K562 (cell line): ENCODE results near the gene LAMA2. TPM values are rescaled to one million over a fixed set of nuclear protein-coding genes. Genes with fewer than 3 reads are reported as not detected.

ENCODE experiments used
- ATAC-seq: fragments of 200-7000 bp; cut with Tn5 transposase; 3 replicates; pipeline ENCODE4 v1.9.1; 2020; ENCODE audit warnings: moderate library complexity
- BruUV-seq: library from RNA; stranded (reverse); fragments of 400-500 nt; replicated peaks from 2 replicates; lab custom pipeline; 2021; lab: Mats Ljungman, UMichigan
- CTCF ChIA-PET: fragments of 300-600 bp; formaldehyde crosslinking; extraction: SDS; loops from one replicate; lab custom pipeline; 2021; ENCODE audit warnings: low intra/inter-chr PET ratio; lab: Yijun Ruan, JAX
- POLR2A ChIA-PET: fragments of 300-600, 350-650 bp; sonication (Branson Sonifier 250); formaldehyde crosslinking; extraction: SDS; loops from one replicate; lab custom pipeline; 2021; ENCODE audit warnings: antibody characterized with exemption, inconsistent platforms; lab: Yijun Ruan, JAX
- DNase-seq, 4 experiments: peaks; one replicate each; pipeline versions ENCODE4 v3.0.0 to v3.0.0-alpha.2; 2011 to 2018; ENCODE audit warnings: low spot score in 3 of 4, mixed read lengths in 3 of 4; ENCODE audit errors: extremely low read depth in 1 of 4
- FAIRE-seq: peaks from 2 replicates; lab custom pipeline; 2011; peaks lifted over from hg19 to GRCh38; lab: Jason Lieb, UNC
- H2AFZ ChIP-seq: 2 replicates; pipeline ENCODE4 v1.6.0; 2011; ENCODE audit warnings: low read depth, low read length, control low read depth, inconsistent platforms
- H3K27ac ChIP-seq: fragments of 200-600 bp; 3 replicates; pipeline ENCODE4 v1.8.0; 2011; ENCODE audit warnings: low read depth, mild to moderate bottlenecking, control low read depth, inconsistent platforms, low read length, moderate library complexity, mixed read lengths; ENCODE audit errors: extremely low read depth
- H3K27me3 ChIP-seq, 2 experiments: fragments of 300-600 bp in 1 of 2; 2 replicates in 1 of 2; 3 replicates in 1 of 2; pipeline versions ENCODE4 v1.6.0 to v1.8.0; 2011; ENCODE audit warnings: inconsistent platforms in 2 of 2, low read length in 2 of 2, mild to moderate bottlenecking in 1 of 2, mixed read lengths in 1 of 2, moderate library complexity in 1 of 2; ENCODE audit not compliant: control insufficient read depth in 2 of 2, insufficient read depth in 2 of 2
- H3K36me3 ChIP-seq: fragments of 300-600 bp; 3 replicates; pipeline ENCODE4 v1.8.0; 2011; ENCODE audit warnings: mild to moderate bottlenecking, low read length, inconsistent platforms; ENCODE audit not compliant: control insufficient read depth, insufficient read depth
- H3K4me1 ChIP-seq, 2 experiments: fragments of 200-600 bp in 1 of 2; replicated peaks in 1 of 2; 2 replicates in 1 of 2; 3 replicates in 1 of 2; pipeline versions ENCODE4 v1.5.1 to v1.8.0; 2011; ENCODE audit warnings: inconsistent platforms in 2 of 2, low read length in 2 of 2, mild to moderate bottlenecking in 1 of 2, mixed read lengths in 1 of 2, moderate library complexity in 1 of 2; ENCODE audit not compliant: control insufficient read depth in 2 of 2, insufficient read depth in 2 of 2
- H3K4me2 ChIP-seq: 2 replicates; pipeline ENCODE4 v1.6.1; 2011; ENCODE audit warnings: low read length, control low read depth, inconsistent platforms, mixed read lengths; ENCODE audit not compliant: insufficient read depth
- H3K4me3 ChIP-seq: fragments of 200-600 bp; sonication (generic), shearing (Covaris generic); 2 replicates; pipeline ENCODE4 v1.5.1; 2016; ENCODE audit warnings: control low read depth, inconsistent platforms
- H3K79me2 ChIP-seq: fragments of 200-600 bp; 3 replicates; pipeline ENCODE4 v1.8.0; 2011; ENCODE audit warnings: low read length, inconsistent platforms; ENCODE audit not compliant: control insufficient read depth, insufficient read depth
- H3K9ac ChIP-seq, 2 experiments: 2 replicates each; pipeline versions ENCODE4 v1.6.0 to v1.6.1; 2011; ENCODE audit warnings: low read depth in 2 of 2, low read length in 2 of 2, control low read depth in 1 of 2, inconsistent platforms in 1 of 2, mild to moderate bottlenecking in 1 of 2, mixed read lengths in 1 of 2; ENCODE audit not compliant: insufficient read depth in 1 of 2
- H3K9me1 ChIP-seq: one replicate; pipeline ENCODE4 v1.6.0; 2011; ENCODE audit warnings: inconsistent platforms, mild to moderate bottlenecking, low read length, moderate library complexity; ENCODE audit not compliant: control insufficient read depth, insufficient read depth
- H3K9me3 ChIP-seq: replicated peaks from 2 replicates; pipeline ENCODE4 v1.5.1; 2011; ENCODE audit warnings: low read depth, low read length, inconsistent platforms; ENCODE audit not compliant: control insufficient read depth, insufficient read depth
- H4K20me1 ChIP-seq: replicated peaks from 2 replicates; pipeline ENCODE4 v1.6.1; 2011; ENCODE audit warnings: low read length, inconsistent platforms, mixed read lengths; ENCODE audit not compliant: control insufficient read depth, insufficient read depth
- BRF1 ChIP-seq: IDR thresholded peaks from 3 replicates; pipeline ENCODE4 v1.6.1; 2011; ENCODE audit warnings: borderline replicate concordance, mild to moderate bottlenecking; ENCODE audit not compliant: insufficient read length; ENCODE audit errors: extremely low read depth
- C11orf30 ChIP-seq: fragments of 450-650 bp; IDR thresholded peaks from 2 replicates; pipeline ENCODE4 v1.6.1; 2016; ENCODE audit warnings: low read depth, mild to moderate bottlenecking
- CBX2 ChIP-seq: fragments of 200-600 bp; sonication (generic); IDR thresholded peaks from one replicate; pipeline ENCODE4 v1.6.1; 2012; ENCODE audit warnings: mild to moderate bottlenecking, low read length, inconsistent platforms; ENCODE audit not compliant: insufficient read depth, poor library complexity, severe bottlenecking
- CEBPB ChIP-seq: fragments of 450-650 bp; IDR thresholded peaks from 2 replicates; pipeline ENCODE4 v1.6.1; 2016; ENCODE audit warnings: missing genetic modification characterization, missing compliant biosample characterization
- CREBBP ChIP-seq: IDR thresholded peaks from one replicate; pipeline ENCODE4 v1.6.1; 2012; ENCODE audit warnings: low read depth, mild to moderate bottlenecking, control low read depth, inconsistent platforms, low read length
- FOXJ3 ChIP-seq: sonication (generic); formaldehyde crosslinking; IDR thresholded peaks from 2 replicates; pipeline ENCODE4 v1.4.0; 2020; ENCODE audit warnings: mild to moderate bottlenecking, missing genetic modification reagents
- MCM2 ChIP-seq: fragments of 450-650 bp; IDR thresholded peaks from 2 replicates; pipeline ENCODE4 v1.6.1; 2017; ENCODE audit warnings: low read depth, mild to moderate bottlenecking
- NFE2L1 ChIP-seq: fragments of 450-650 bp; IDR thresholded peaks from 2 replicates; pipeline ENCODE4 v1.6.1; 2016; ENCODE audit warnings: missing genetic modification characterization, low read depth, mild to moderate bottlenecking, missing compliant biosample characterization, moderate library complexity, borderline replicate concordance
- SIRT6 ChIP-seq: IDR thresholded peaks from one replicate; pipeline ENCODE4 v1.6.1; 2012; ENCODE audit warnings: low read depth, mild to moderate bottlenecking, control low read depth, inconsistent platforms, low read length, moderate library complexity
- YBX1 ChIP-seq: fragments of 450-650 bp; IDR thresholded peaks from 2 replicates; pipeline ENCODE4 v1.7.1; 2016; ENCODE audit warnings: mild to moderate bottlenecking
- ZEB2 ChIP-seq: fragments of 450-650 bp; IDR thresholded peaks from 2 replicates; pipeline ENCODE4 v1.6.1; 2016
- WGBS: fragments of 100-300 bp; shearing (Covaris generic); methylation state at CpG from one replicate; pipeline ENCODE4 v1.1.6; 2016; ENCODE audit warnings: low coverage, mixed read lengths; ENCODE audit not compliant: insufficient coverage; ENCODE audit errors: missing lambda C conversion rate; 5-methylcytosine and 5-hydroxymethylcytosine counted together
- in situ Hi-C: fragments of 300-500 bp; cut with MboI; formaldehyde crosslinking; loops from 4 replicates; pipeline ENCODE4 v1.15.0; 2018; ENCODE audit warnings: inconsistent platforms, mixed read lengths
- intact Hi-C: fragments of 100-400 bp; cut with micrococcal nuclease; formaldehyde crosslinking; loops from 2 replicates; pipeline ENCODE4 v1.14.2; 2022
- polyA plus RNA-seq, 8 experiments: library from polyadenylated mRNA; depleted of rRNA in 4 of 8; stranded (reverse) in 5 of 8; unstranded in 3 of 8; fragments of >200 nt; fragmentation: Nextera tagmentation in 2 of 8; fragmentation: Illumina TruSeq in 1 of 8; extraction: Ambion mirVana in 2 of 8; extraction: Trizol in 1 of 8; gene quantifications; 2 replicates each; pipeline versions ENCODE4 v1.2.1 to v1.2.3, GENCODE V29; 2011 to 2014; ENCODE audit warnings: inconsistent platforms in 1 of 8, missing spikeins in 1 of 8
- total RNA-seq, 7 experiments: library from RNA; depleted of rRNA in 6 of 7; stranded (reverse); fragments of >200 nt in 6 of 7; fragmentation: Illumina TruSeq in 2 of 7; extraction: Trizol in 2 of 7; gene quantifications; 2 replicates each; pipeline versions ENCODE4 v1.2.1 to v1.2.3, GENCODE V29; 2011 to 2021; ENCODE audit warnings: low replicate concordance in 1 of 7
- TF ChIP-seq, protein P1 (sequence below): fragments of 250-450 bp; sonication (Bioruptor Pico); IDR thresholded peaks from 2 replicates; pipeline ENCODE4 v1.4.0; 2020; ENCODE audit warnings: mild to moderate bottlenecking, moderate library complexity

Gene LAMA2
- total and polyA plus RNA-seq, 9 of the 15 experiments (the other 6 are each of a cell fraction or from before 2014, with no cell fraction given), result 0.04 to 1.5 (median 0.36) TPM

DNA sequence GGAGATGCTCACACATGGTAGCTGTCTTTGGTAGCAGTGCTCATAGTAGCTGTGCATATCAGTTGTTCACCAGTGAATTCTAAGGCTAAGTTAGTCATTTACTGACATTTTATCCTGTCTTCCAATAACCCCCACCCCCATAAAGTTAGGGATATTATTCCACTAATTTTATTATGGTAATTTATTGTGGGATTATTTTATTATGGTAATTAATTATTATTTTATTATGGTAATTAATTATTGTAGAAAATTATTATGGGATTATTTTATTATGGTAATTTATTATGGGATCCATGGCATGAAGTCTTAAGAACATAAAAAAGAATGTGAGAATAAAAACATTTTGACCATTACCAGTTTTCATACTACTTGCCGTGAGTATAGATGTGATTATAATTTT is 406.5 kb downstream of the LAMA2 start:
- no peak for ATAC-seq
- CTCF ChIA-PET, result no interaction called here

GRCh38 chr6:129292836-129293235 is 409.9 kb downstream of the LAMA2 start:
- Histone ChIP-seq H2AFZ (no peak overlapping the region), H3K9ac (no peak overlapping the region), H3K4me1 (no peaks in the 10 kb centered on the region), H3K9me3 (no peaks in the 10 kb centered on the region; the same call in 1 of the 2 replicates), H3K79me2 (no peaks in the 10 kb centered on the region), H3K27ac (no peak overlapping the region), H3K4me2 (no peak overlapping the region), H3K9me1 (no peaks in the 10 kb centered on the region), H3K27me3 (no peaks in the 10 kb centered on the region), H3K36me3 (no peaks in the 10 kb centered on the region), H3K4me3 (no peak overlapping the region), H4K20me1 (no peaks in the 10 kb centered on the region)
- no peak for TF ChIP-seq C11orf30
- TF ChIP-seq YBX1, result no peak
- no peak for TF ChIP-seq SIRT6
- no peak for TF ChIP-seq ZEB2
- TF ChIP-seq, protein P1, sequence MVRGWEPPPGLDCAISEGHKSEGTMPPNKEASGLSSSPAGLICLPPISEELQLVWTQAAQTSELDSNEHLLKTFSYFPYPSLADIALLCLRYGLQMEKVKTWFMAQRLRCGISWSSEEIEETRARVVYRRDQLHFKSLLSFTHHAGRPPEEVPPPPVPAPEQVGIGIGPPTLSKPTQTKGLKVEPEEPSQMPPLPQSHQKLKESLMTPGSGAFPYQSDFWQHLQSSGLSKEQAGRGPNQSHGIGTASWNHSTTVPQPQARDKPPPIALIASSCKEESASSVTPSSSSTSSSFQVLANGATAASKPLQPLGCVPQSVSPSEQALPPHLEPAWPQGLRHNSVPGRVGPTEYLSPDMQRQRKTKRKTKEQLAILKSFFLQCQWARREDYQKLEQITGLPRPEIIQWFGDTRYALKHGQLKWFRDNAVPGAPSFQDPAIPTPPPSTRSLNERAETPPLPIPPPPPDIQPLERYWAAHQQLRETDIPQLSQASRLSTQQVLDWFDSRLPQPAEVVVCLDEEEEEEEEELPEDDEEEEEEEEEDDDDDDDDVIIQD (CRISPR knock-in tag), result no peak
- no peak for TF ChIP-seq CEBPB (tag)
- no peak for TF ChIP-seq MCM2
- BruUV-seq, result no TSS peak
- ChIA-PET POLR2A (no interaction called here), CTCF (no interaction called here)
- ATAC-seq (no peak), FAIRE-seq (no peak), DNase-seq (no peak)
- under 1% methylated on average over 15 of the region's 15 CpGs for WGBS
- in situ Hi-C loops (no loop called here), intact Hi-C loops (no loop called here)

More for the DNA sequence above, 406.5 kb downstream of the LAMA2 start:
- BruUV-seq, result no TSS peak
- intact Hi-C loops (no loop called here), in situ Hi-C loops (no loop called here)
- H3K79me2 ChIP-seq, result no peaks in the 10 kb centered on the region
- no peak for FAIRE-seq
- DNase-seq, result no peak
- no peaks in the 10 kb centered on the region for H3K4me1 ChIP-seq
- H3K9me3 ChIP-seq, result no peaks in the 10 kb centered on the region
- H4K20me1 ChIP-seq, result no peaks in the 10 kb centered on the region
- no peak overlapping the region for H3K27ac ChIP-seq
- no peak overlapping the region for H3K4me2 ChIP-seq
- no peaks in the 10 kb centered on the region for H3K9me1 ChIP-seq
- no peak overlapping the region for H3K9ac ChIP-seq
- no peaks in the 10 kb centered on the region for H3K27me3 ChIP-seq
- no peak overlapping the region for H2AFZ ChIP-seq
- no peaks in the 10 kb centered on the region for H3K36me3 ChIP-seq
- POLR2A ChIA-PET, result no interaction called here
- 0% methylated on average over 1 of the region's 1 CpG for WGBS
- H3K4me3 ChIP-seq, result no peak overlapping the region
- TF ChIP-seq FOXJ3 (CRISPR knock-in tag) (no peak), NFE2L1 (tag) (no peak), CBX2 (no peak), CREBBP (no peak), BRF1 (no peak)
